Cardiac fibroblast (primary cell): Measurements from ENCODE around the gene P2RX3.

ENCODE experiments used
- DNase-seq, 2 donors: peaks; one replicate each; pipeline versions ENCODE4 v3.0.0 to v3.0.0-alpha.2; 2010; ENCODE audit warnings: low read depth in 2 of 2
- H3K4me3 ChIP-seq, 2 donors: replicated peaks in 1 of 2; 1 replicate in 1 of 2; 2 replicates in 1 of 2; pipeline ENCODE4 v1.5.1; 2011; ENCODE audit warnings: low read depth in 2 of 2, low read length in 2 of 2, mild to moderate bottlenecking in 2 of 2, moderate library complexity in 1 of 2
- CTCF ChIP-seq: IDR thresholded peaks from one replicate; pipeline ENCODE4 v1.5.1; 2011; ENCODE audit warnings: low read depth, mild to moderate bottlenecking, low read length, inconsistent platforms

P2RX3 gene

GRCh38 chr11:57391539-57391938 lies 53.4 kb downstream of the P2RX3 start:
- DNase-seq: peak in 1 of 2 donors; percentile 10
- H3K4me3 ChIP-seq: no peak overlapping the region
- no peak for TF ChIP-seq CTCF

- H3K4me3 ChIP-seq: no peak overlapping the region
- no peak for TF ChIP-seq CTCF
Measured at GRCh38 chr11:57392066-57392762, 54.1 kb downstream of the P2RX3 start.

GRCh38 chr11:57392763-57393105 lies 54.6 kb downstream of the P2RX3 start:
- no peak for TF ChIP-seq CTCF
- H3K4me3 ChIP-seq: no peak overlapping the region
- DNase-seq: no peak

More at GRCh38 chr11:57392066-57392762, 54.1 kb downstream of the P2RX3 start:
- DNase-seq: no peak

- no peak overlapping the region for H3K4me3 ChIP-seq
- no peak for TF ChIP-seq CTCF
- no peak for DNase-seq
Measured at GRCh38 chr11:57394203-57394965, 56.2 kb downstream of the P2RX3 start.

- TF ChIP-seq CTCF: no peak
Measured at GRCh38 chr11:57395905-57396623, 57.9 kb downstream of the P2RX3 start.

GRCh38 chr11:57396744-57397143 lies 58.6 kb downstream of the P2RX3 start:
- TF ChIP-seq CTCF: no peak
- H3K4me3 ChIP-seq: no peak overlapping the region
- no peak for DNase-seq

More at GRCh38 chr11:57395905-57396623, 57.9 kb downstream of the P2RX3 start:
- H3K4me3 ChIP-seq: no peak overlapping the region
- no peak for DNase-seq
